Astrocyte (in vitro differentiated cells and primary cell): ENCODE data around the gene TPO. TPM values are rescaled to one million over a fixed set of nuclear protein-coding genes. Genes with fewer than 3 reads are reported as not detected.

Experiments used
- DNase-seq: peaks from one replicate; pipeline ENCODE4 v3.0.0-alpha.2; 2010; ENCODE audit warnings: low read depth
- FAIRE-seq: peaks from 2 replicates; lab custom pipeline; 2011; peaks lifted over from hg19 to GRCh38; lab: Jason Lieb, UNC
- H2AFZ ChIP-seq: 2 replicates; pipeline ENCODE4 v1.6.0; 2012; ENCODE audit warnings: low read depth, low read length, inconsistent platforms
- H3K27ac ChIP-seq: 2 replicates; pipeline ENCODE4 v1.5.1; 2011; ENCODE audit warnings: low read depth, low read length, inconsistent platforms
- H3K27me3 ChIP-seq: 2 replicates; pipeline ENCODE4 v1.6.0; 2011; ENCODE audit warnings: low read length, inconsistent platforms; ENCODE audit not compliant: insufficient read depth
- H3K36me3 ChIP-seq: 2 replicates; pipeline ENCODE4 v1.5.1; 2011; ENCODE audit warnings: low read length, inconsistent platforms; ENCODE audit not compliant: insufficient read depth
- H3K4me1 ChIP-seq: 2 replicates; pipeline ENCODE4 v1.5.1; 2011; ENCODE audit warnings: low read length, inconsistent platforms; ENCODE audit not compliant: insufficient read depth
- H3K4me2 ChIP-seq: 2 replicates; pipeline ENCODE4 v1.6.0; 2012; ENCODE audit warnings: low read length, inconsistent platforms
- H3K4me3 ChIP-seq: 2 replicates; pipeline ENCODE4 v1.5.1; 2011; ENCODE audit warnings: low read depth, mild to moderate bottlenecking, low read length, inconsistent platforms; ENCODE audit not compliant: insufficient read depth
- H3K79me2 ChIP-seq: 2 replicates; pipeline ENCODE4 v1.6.0; 2012; ENCODE audit warnings: mild to moderate bottlenecking, low read length, inconsistent platforms; ENCODE audit not compliant: insufficient read depth
- H3K9ac ChIP-seq: 2 replicates; pipeline ENCODE4 v1.6.0; 2012; ENCODE audit warnings: mild to moderate bottlenecking, low read length, inconsistent platforms
- H3K9me3 ChIP-seq: 2 replicates; pipeline ENCODE4 v1.5.1; 2012; ENCODE audit warnings: low read depth, mild to moderate bottlenecking, low read length, inconsistent platforms; ENCODE audit not compliant: insufficient read depth
- H4K20me1 ChIP-seq: 2 replicates; pipeline ENCODE4 v1.6.0; 2012; ENCODE audit warnings: low read length, inconsistent platforms; ENCODE audit not compliant: insufficient read depth
- H3K27ac Mint-ChIP-seq: one replicate; pipeline ENCODE4 v1.8.0; 2021; ENCODE audit warnings: mild to moderate bottlenecking, mixed read lengths; ENCODE audit not compliant: unreplicated experiment
- H3K27me3 Mint-ChIP-seq: one replicate; pipeline ENCODE4 v1.8.0; 2021; ENCODE audit warnings: low read depth, mixed read lengths; ENCODE audit not compliant: unreplicated experiment
- H3K36me3 Mint-ChIP-seq: one replicate; pipeline ENCODE4 v1.8.0; 2021; ENCODE audit warnings: low read depth, mixed read lengths; ENCODE audit not compliant: unreplicated experiment
- H3K4me1 Mint-ChIP-seq: one replicate; pipeline ENCODE4 v1.8.0; 2021; ENCODE audit warnings: low read depth, mixed read lengths; ENCODE audit not compliant: unreplicated experiment
- H3K4me3 Mint-ChIP-seq: one replicate; pipeline ENCODE4 v1.8.0; 2021; ENCODE audit warnings: mild to moderate bottlenecking, moderate library complexity, mixed read lengths; ENCODE audit not compliant: unreplicated experiment
- H3K9me3 Mint-ChIP-seq: one replicate; pipeline ENCODE4 v1.8.0; 2021; ENCODE audit warnings: mild to moderate bottlenecking, mixed read lengths; ENCODE audit not compliant: unreplicated experiment
- CTCF ChIP-seq: IDR thresholded peaks from 2 replicates; pipeline ENCODE4 v1.5.1; 2011; ENCODE audit warnings: low read depth, mild to moderate bottlenecking, inconsistent platforms, low read length, moderate library complexity; ENCODE audit not compliant: insufficient read depth
- EZH2 ChIP-seq: IDR thresholded peaks from 2 replicates; pipeline ENCODE4 v1.6.1; 2012; ENCODE audit warnings: mild to moderate bottlenecking, low read length, inconsistent platforms; ENCODE audit not compliant: insufficient read depth
- total RNA-seq: library from RNA; stranded (reverse); gene quantifications from 2 replicates; pipeline ENCODE4 v1.2.1, GENCODE V29; 2021

TPO gene
- total RNA-seq, 1 donor from 2014 or later = not detected

GRCh38 chr2:1483551-1483950 is 70.3 kb downstream of the TPO start:
- no peak overlapping the region for H2AFZ ChIP-seq
- Mint-ChIP-seq H3K27me3 (peaks cover 38% of the 10 kb centered on the region), H3K36me3 (no peaks in the 10 kb centered on the region), H3K9me3 (no peaks in the 10 kb centered on the region), H3K27ac (no peak overlapping the region), H3K4me3 (no peak overlapping the region), H3K4me1 (no peaks in the 10 kb centered on the region)
- TF ChIP-seq EZH2 (no peak), CTCF (no peak)
- H3K9ac ChIP-seq = no peak overlapping the region
- DNase-seq (no peak), FAIRE-seq (no peak)
- H4K20me1 ChIP-seq = no peaks in the 10 kb centered on the region
- no peak overlapping the region for H3K4me3 ChIP-seq
- H3K27ac ChIP-seq = no peak overlapping the region
- H3K36me3 ChIP-seq = no peaks in the 10 kb centered on the region
- H3K79me2 ChIP-seq = no peaks in the 10 kb centered on the region
- no peaks in the 10 kb centered on the region for H3K4me1 ChIP-seq
- H3K27me3 ChIP-seq = no peaks in the 10 kb centered on the region
- H3K4me2 ChIP-seq = no peak overlapping the region
- H3K9me3 ChIP-seq = no peaks in the 10 kb centered on the region

GRCh38 chr2:1484131-1484884 is 71.0 kb downstream of the TPO start:
- no peak for TF ChIP-seq CTCF
- no peak for TF ChIP-seq EZH2
- FAIRE-seq (no peak), DNase-seq (no peak)
- Mint-ChIP-seq H3K9me3 (no peaks in the 10 kb centered on the region), H3K27ac (no peak overlapping the region), H3K4me1 (peaks cover 1% of the 10 kb centered on the region), H3K36me3 (no peaks in the 10 kb centered on the region), H3K4me3 (no peak overlapping the region), H3K27me3 (peaks cover 35% of the 10 kb centered on the region)
- Histone ChIP-seq H3K36me3 (no peaks in the 10 kb centered on the region), H3K4me3 (no peak overlapping the region), H3K79me2 (no peaks in the 10 kb centered on the region), H3K9me3 (peaks cover 6% of the 10 kb centered on the region), H4K20me1 (no peaks in the 10 kb centered on the region), H3K4me1 (no peaks in the 10 kb centered on the region), H3K9ac (no peak overlapping the region), H2AFZ (no peak overlapping the region), H3K4me2 (no peak overlapping the region), H3K27me3 (no peaks in the 10 kb centered on the region), H3K27ac (no peak overlapping the region)

GRCh38 chr2:1486670-1487069 is 73.4 kb downstream of the TPO start:
- no peaks in the 10 kb centered on the region for H3K36me3 ChIP-seq
- H3K27ac ChIP-seq = no peak overlapping the region
- TF ChIP-seq CTCF (no peak), EZH2 (no peak)
- H3K4me1 ChIP-seq = no peaks in the 10 kb centered on the region
- no peaks in the 10 kb centered on the region for H3K9me3 Mint-ChIP-seq
- no peak overlapping the region for H2AFZ ChIP-seq
- no peaks in the 10 kb centered on the region for H3K79me2 ChIP-seq
- no peak overlapping the region for H3K27ac Mint-ChIP-seq
- no peaks in the 10 kb centered on the region for H3K36me3 Mint-ChIP-seq
- no peak overlapping the region for H3K4me3 Mint-ChIP-seq
- peaks cover 6% of the 10 kb centered on the region for H3K9me3 ChIP-seq
- peaks cover 30% of the 10 kb centered on the region for H3K27me3 Mint-ChIP-seq
- H3K27me3 ChIP-seq = no peaks in the 10 kb centered on the region
- no peak overlapping the region for H3K4me3 ChIP-seq
- H4K20me1 ChIP-seq = no peaks in the 10 kb centered on the region
- no peak overlapping the region for H3K9ac ChIP-seq
- no peak for FAIRE-seq
- peaks cover 2% of the 10 kb centered on the region for H3K4me1 Mint-ChIP-seq
- H3K4me2 ChIP-seq = no peak overlapping the region
- no peak for DNase-seq
